GM12878 (cell line): ENCODE results near the gene BSPRY. TPM values are rescaled to one million over a fixed set of nuclear protein-coding genes. Genes with fewer than 3 reads are reported as not detected.
A peak's percentile ranks its signal among the peaks of the same experiment; 100 is the strongest.

ENCODE experiments used
- ATAC-seq: fragments of 200-7000 bp; cut with Tn5 transposase; 3 replicates; pipeline ENCODE4 v1.9.1; 2020; ENCODE audit warnings: mild to moderate bottlenecking, moderate library complexity
- BruUV-seq: library from RNA; stranded (reverse); fragments of 400-500 nt; replicated peaks from 2 replicates; lab custom pipeline; 2021; lab: Mats Ljungman, UMichigan
- CTCF ChIA-PET: fragments of 300-600 bp; sonication (Branson Sonifier 250); formaldehyde crosslinking; extraction: SDS; loops from one replicate; lab custom pipeline; 2021; ENCODE audit warnings: inconsistent platforms; lab: Yijun Ruan, JAX
- POLR2A ChIA-PET: fragments of 350-600 bp; formaldehyde crosslinking; extraction: SDS; loops from one replicate; lab custom pipeline; 2021; ENCODE audit warnings: inconsistent platforms; lab: Charles Lee
- RAD21 ChIA-PET: fragments of 300-600 bp; sonication (Branson Sonifier 250); formaldehyde crosslinking; loops from one replicate; lab custom pipeline; 2023; ENCODE audit warnings: antibody characterized with exemption; ENCODE audit not compliant: unreplicated experiment; lab: Charles Lee
- SMC1A ChIA-PET: fragments of 300-600 bp; sonication (Branson Sonifier 250); formaldehyde crosslinking; loops from one replicate; lab custom pipeline; 2023; ENCODE audit not compliant: unreplicated experiment, uncharacterized antibody; lab: Charles Lee
- DNase-seq: peaks from one replicate; pipeline ENCODE4 v3.0.0-alpha.2; 2011; ENCODE audit warnings: low read depth, low spot score
- FAIRE-seq: peaks from 3 replicates; lab custom pipeline; 2011; peaks lifted over from hg19 to GRCh38; lab: Jason Lieb, UNC
- H2AFZ ChIP-seq: 2 replicates; pipeline ENCODE4 v1.6.0; 2011; ENCODE audit warnings: low read depth, low read length, control low read depth; ENCODE audit not compliant: control insufficient read depth
- H3K27ac ChIP-seq: 2 replicates; pipeline ENCODE4 v1.5.1; 2011; ENCODE audit warnings: control low read depth; ENCODE audit not compliant: control insufficient read depth, insufficient read depth
- H3K27me3 ChIP-seq, 2 experiments: replicated peaks in 1 of 2; 2 replicates each; pipeline versions ENCODE4 v1.6.0 to v1.6.1; 2011; ENCODE audit warnings: low read length in 1 of 2; ENCODE audit not compliant: control insufficient read depth in 2 of 2, insufficient read depth in 2 of 2
- H3K36me3 ChIP-seq, 2 experiments: 2 replicates each; pipeline ENCODE4 v1.5.1; 2011; ENCODE audit warnings: low read length in 1 of 2; ENCODE audit not compliant: control insufficient read depth in 2 of 2, insufficient read depth in 2 of 2
- H3K4me1 ChIP-seq: 2 replicates; pipeline ENCODE4 v1.6.1; 2011; ENCODE audit warnings: mild to moderate bottlenecking, low read length, moderate library complexity, mixed read lengths; ENCODE audit not compliant: control insufficient read depth, insufficient read depth
- H3K4me2 ChIP-seq: 2 replicates; pipeline ENCODE4 v1.6.0; 2011; ENCODE audit warnings: control low read depth; ENCODE audit not compliant: control insufficient read depth, insufficient read depth
- H3K4me3 ChIP-seq: fragments of 200-600 bp; sonication (generic); 2 replicates; pipeline ENCODE4 v1.5.1; 2016
- H3K79me2 ChIP-seq: 2 replicates; pipeline ENCODE4 v1.6.0; 2011; ENCODE audit warnings: low read length; ENCODE audit not compliant: control insufficient read depth, insufficient read depth
- H3K9ac ChIP-seq: 2 replicates; pipeline ENCODE4 v1.8.0; 2011; ENCODE audit warnings: low read length, control low read depth, mixed read lengths; ENCODE audit not compliant: control insufficient read depth, insufficient read depth
- H3K9me3 ChIP-seq: replicated peaks from 3 replicates; pipeline ENCODE4 v1.5.1; 2011; ENCODE audit warnings: mild to moderate bottlenecking, low read length; ENCODE audit not compliant: control insufficient read depth, insufficient read depth
- H4K20me1 ChIP-seq: 2 replicates; pipeline ENCODE4 v1.6.0; 2011; ENCODE audit not compliant: control insufficient read depth, insufficient read depth
- BCL3 ChIP-seq: IDR thresholded peaks from 2 replicates; pipeline ENCODE4 v1.6.1; 2011; ENCODE audit warnings: borderline replicate concordance, low read depth, mild to moderate bottlenecking, moderate library complexity, low read length; ENCODE audit not compliant: insufficient read depth, poor library complexity, severe bottlenecking
- BRCA1 ChIP-seq: IDR thresholded peaks from 2 replicates; pipeline ENCODE4 v1.6.1; 2011; ENCODE audit warnings: low read depth, low read length, improper control_type of control experiment
- CBFB ChIP-seq: IDR thresholded peaks from 2 replicates; pipeline ENCODE4 v1.6.1; 2016; ENCODE audit warnings: antibody characterized with exemption, low read depth
- ETV6 ChIP-seq, 2 experiments: fragments of 450-650 bp in 1 of 2; IDR thresholded peaks in 1 of 2; conservative IDR thresholded peaks in 1 of 2; 2 replicates each; pipeline ENCODE4 v1.6.1; 2014; ENCODE audit warnings: antibody characterized with exemption in 1 of 2, borderline replicate concordance in 1 of 2, low read depth in 1 of 2, mild to moderate bottlenecking in 1 of 2, moderate library complexity in 1 of 2
- EZH2 ChIP-seq: IDR thresholded peaks from 2 replicates; pipeline ENCODE4 v1.6.1; 2012; ENCODE audit warnings: low read depth, mild to moderate bottlenecking, control low read depth, inconsistent platforms, low read length, borderline replicate concordance; ENCODE audit not compliant: control insufficient read depth
- GABPA ChIP-seq: IDR thresholded peaks from 2 replicates; pipeline ENCODE4 v1.6.1; 2014; ENCODE audit warnings: antibody characterized with exemption, low read depth, mild to moderate bottlenecking, inconsistent platforms
- IRF3 ChIP-seq: fragments of 450-650 bp; IDR thresholded peaks from 2 replicates; pipeline ENCODE4 v1.6.1; 2014; ENCODE audit warnings: mild to moderate bottlenecking
- KLF5 ChIP-seq: fragments of 450-650 bp; IDR thresholded peaks from 2 replicates; pipeline ENCODE4 v1.6.1; 2014; ENCODE audit warnings: mild to moderate bottlenecking; ENCODE audit not compliant: partially characterized antibody
- MEF2A ChIP-seq: IDR thresholded peaks from 2 replicates; pipeline ENCODE4 v1.6.1; 2011; ENCODE audit warnings: low read depth, mild to moderate bottlenecking, low read length, moderate library complexity; ENCODE audit not compliant: insufficient read depth
- MLLT1 ChIP-seq: fragments of 450-650 bp; IDR thresholded peaks from 2 replicates; pipeline ENCODE4 v1.6.1; 2016; ENCODE audit warnings: mild to moderate bottlenecking
- MXI1 ChIP-seq: fragments of 150-350 bp; IDR thresholded peaks from 2 replicates; pipeline ENCODE4 v1.6.1; 2011; ENCODE audit warnings: low read depth, mild to moderate bottlenecking, inconsistent platforms, low read length, improper control_type of control experiment
- PAX5 ChIP-seq: IDR thresholded peaks from 2 replicates; pipeline ENCODE4 v1.6.1; 2011; ENCODE audit warnings: low read depth, low read length, borderline replicate concordance
- PAX8 ChIP-seq: fragments of 450-650 bp; IDR thresholded peaks from 2 replicates; pipeline ENCODE4 v1.6.1; 2017; ENCODE audit warnings: mild to moderate bottlenecking, moderate library complexity
- POLR2A ChIP-seq: IDR thresholded peaks from 2 replicates; pipeline ENCODE4 v1.6.1; 2011; ENCODE audit warnings: low read depth, mild to moderate bottlenecking, low read length
- RAD21 ChIP-seq: IDR thresholded peaks from 2 replicates; pipeline ENCODE4 v1.6.1; 2011; ENCODE audit warnings: mild to moderate bottlenecking, low read depth, low read length, moderate library complexity; ENCODE audit not compliant: insufficient read depth
- RB1 ChIP-seq: fragments of 450-650 bp; formaldehyde crosslinking; IDR thresholded peaks from 2 replicates; pipeline ENCODE4 v1.6.1; 2017; ENCODE audit warnings: mild to moderate bottlenecking, borderline replicate concordance
- RELA ChIP-seq: fragments of 450-650 bp; IDR thresholded peaks from 2 replicates; pipeline ENCODE4 v1.8.0; 2014; ENCODE audit warnings: borderline replicate concordance; ENCODE audit not compliant: partially characterized antibody
- WRNIP1 ChIP-seq: IDR thresholded peaks from 2 replicates; pipeline ENCODE4 v1.6.1; 2011; ENCODE audit warnings: low read depth, low read length, improper control_type of control experiment, borderline replicate concordance
- ZNF24 ChIP-seq: fragments of 450-650 bp; IDR thresholded peaks from 2 replicates; pipeline ENCODE4 v1.6.1; 2017; ENCODE audit warnings: antibody characterized with exemption, mild to moderate bottlenecking
- WGBS: methylation state at CpG from one replicate; pipeline ENCODE4 v1.1.6; 2016; ENCODE audit warnings: low lambda C conversion rate; ENCODE audit not compliant: insufficient replicate concordance, insufficient coverage; ENCODE audit errors: missing lambda C conversion rate; 5-methylcytosine and 5-hydroxymethylcytosine counted together
- in situ Hi-C: fragments of 300-500 bp; cut with MboI; formaldehyde crosslinking; loops from 9 replicates; pipeline ENCODE4 v1.14.3; 2018; ENCODE audit warnings: mixed read lengths
- intact Hi-C: fragments of 100-400 bp; cut with micrococcal nuclease; formaldehyde crosslinking; loops from one replicate; pipeline ENCODE4 v1.14.2; 2022; ENCODE audit not compliant: unreplicated experiment
- polyA plus RNA-seq, 11 experiments: library from polyadenylated mRNA; depleted of rRNA in 4 of 11; unstranded in 6 of 11; stranded (reverse) in 5 of 11; fragments of >200 nt; fragmentation: Nextera tagmentation in 4 of 11; fragmentation: Illumina TruSeq in 1 of 11; extraction: Ambion mirVana in 4 of 11; extraction: Trizol in 1 of 11; gene quantifications; 1 replicate in 1 of 11; 2 replicates in 10 of 11; pipeline versions ENCODE4 v1.2.1 to v1.2.3, GENCODE V29; 2011 to 2016; ENCODE audit warnings: inconsistent platforms in 2 of 11, missing spikeins in 2 of 11, low read depth in 1 of 11
- total RNA-seq, 4 experiments: library from RNA; depleted of rRNA in 3 of 4; stranded (reverse); fragments of >200 nt in 3 of 4; fragmentation: Illumina TruSeq in 1 of 4; extraction: Trizol in 1 of 4; gene quantifications; 2 replicates each; pipeline versions ENCODE4 v1.2.1 to v1.2.3, GENCODE V29; 2013 to 2021

The BSPRY gene
- total and polyA plus RNA-seq, 10 of the 15 experiments (the other 5 are each of a cell fraction or from before 2014, with no cell fraction given) = 0.45 to 6.3 (median 4.1) TPM

- H3K9me3 ChIP-seq = no peaks in the 10 kb centered on the region
- BruUV-seq = no TSS peak
- no peaks in the 10 kb centered on the region for H4K20me1 ChIP-seq
- POLR2A ChIA-PET = interaction anchor here (0.6 to 2.5 kb wide), 3 partner anchors 38 to 65 kb away, joined by 3 to 7 read pairs (median 4); partner anchors contain the start of genes ALAD, CDC26 and PRPF4
- 1% methylated on average over 46 of the region's 46 CpGs for WGBS
- H3K27me3 ChIP-seq = no peaks in the 10 kb centered on the region
- intact Hi-C loops (loop anchor here (2.0 to 5.0 kb wide), 2 partner anchors 61 to 63 kb away; partner anchors contain the start of genes ALAD, CDC26 and PRPF4), in situ Hi-C loops (no loop called here)
- CTCF ChIA-PET = interaction anchor here (0.6 to 3.5 kb wide), 17 partner anchors 8 to 1056 kb away, joined by 3 to 26 read pairs (median 4); partner anchors contain the start of genes ALAD and CDC26
- FAIRE-seq (peak; percentile 47), ATAC-seq (peak; percentile 99), DNase-seq (peak; percentile 56)
- H3K27ac ChIP-seq = no peak within 1 kb of the TSS; the same call in 1 of the 2 replicates
- no peaks in the 10 kb centered on the region for H3K79me2 ChIP-seq
- H2AFZ ChIP-seq = peak within 1 kb of the TSS; percentile 98
- peak within 1 kb of the TSS; percentile 57 for H3K9ac ChIP-seq
- H3K4me1 ChIP-seq = no peaks in the 10 kb centered on the region
- SMC1A ChIA-PET = interaction anchor here (0.7 to 1.8 kb wide), 7 partner anchors 10 to 314 kb away, joined by 3 to 6 read pairs (median 3); partner anchors contain the start of genes C9orf43, CDC26 and POLE3
- H3K4me2 ChIP-seq = peak within 1 kb of the TSS; percentile 96
- RAD21 ChIA-PET = interaction anchor here (0.6 to 1.7 kb wide), 7 partner anchors 10 to 318 kb away, joined by 3 to 7 read pairs (median 3); partner anchors contain the start of gene CDC26
- peak within 1 kb of the TSS; percentile 92 for H3K4me3 ChIP-seq
- no peaks in the 10 kb centered on the region for H3K36me3 ChIP-seq
- no peak for TF ChIP-seq BRCA1
- 0 out of 2 replicates have a peak, but pooled peaks have one; percentile 97 for TF ChIP-seq WRNIP1
- no peak; the same call in 1 of the 2 replicates for TF ChIP-seq CBFB
- 0 out of 2 replicates have a peak, but pooled peaks have one; percentile 4 for TF ChIP-seq RAD21
- peak; percentile 63; the same call in 1 of the 2 replicates for TF ChIP-seq MLLT1
- TF ChIP-seq MXI1 = peak; percentile 90
- TF ChIP-seq KLF5 = no peak
- TF ChIP-seq GABPA = peak; percentile 87
- peak; percentile 50; the same call in 1 of the 2 replicates for TF ChIP-seq ZNF24
- peak; percentile 85 for TF ChIP-seq PAX5
- no peak; the same call in none of the 2 replicates for TF ChIP-seq POLR2A
- TF ChIP-seq PAX8 = no peak
- peak; percentile 49; the same call in 1 of the 2 replicates for TF ChIP-seq MEF2A
- no peak for TF ChIP-seq IRF3
- peak in 1 of 2 experiments; percentile 32; a peak in 1 of 4 replicates for TF ChIP-seq ETV6 (conservative IDR thresholded peaks at IDR 0.05 in 1 of 2, IDR thresholded peaks at IDR 0.05 in 1 of 2; ENCODE audit: borderline replicate concordance in 1 of 2, low read depth in 1 of 2)
- TF ChIP-seq RB1 = peak; percentile 93
- TF ChIP-seq BCL3 = no peak
- peak; percentile 54 for TF ChIP-seq RELA
- no peak for TF ChIP-seq EZH2
Observed at GRCh38 chr9:113340011-113340699, 9.2 kb upstream of the BSPRY start, which contains the start of gene WDR31. Gene WDR31, minus strand, starts transcription at chr9:113340275. Its CDS starts 8,253 bp downstream, at chr9:113332022.
